Hematopoietic multipotent progenitor cell treated with erythropoietin and hydrocortisone succinate and interleukin-3 and kit ligand, for 17 days (in vitro differentiated cells): ENCODE data around the gene TRAPPC13.
"Not testable (repeated sequence)": the region's sequence is repeated elsewhere in the genome, so short reads cannot be mapped to it uniquely, and the experiment has no call there.

Source experiments
- DNase-seq: peaks from one replicate; pipeline ENCODE4 v3.0.0-alpha.2; 2015; ENCODE audit warnings: low spot score

TRAPPC13 gene

GRCh38 chr5:65676056-65676455 is 51.2 kb downstream of the TRAPPC13 start:
- not testable (repeated sequence) for DNase-seq

GRCh38 chr5:65682148-65682547 is 57.3 kb downstream of the TRAPPC13 start:
- DNase-seq, result no peak

GRCh38 chr5:65693121-65693520 is 68.3 kb downstream of the TRAPPC13 start:
- DNase-seq, result no peak

- DNase-seq, result no peak
These were observed 70.4 kb downstream of the TRAPPC13 start for GRCh38 chr5:65695162-65695755.

- DNase-seq, result no peak
These were observed 71.1 kb downstream of the TRAPPC13 start for GRCh38 chr5:65695896-65696295.

- DNase-seq, result no peak
These were observed 72.1 kb downstream of the TRAPPC13 start for GRCh38 chr5:65696892-65697291.

- DNase-seq, result no peak
These were observed 74.5 kb downstream of the TRAPPC13 start for GRCh38 chr5:65699338-65699737.

- DNase-seq, result no peak
These were observed 77.2 kb downstream of the TRAPPC13 start for GRCh38 chr5:65702036-65702435.

GRCh38 chr5:65704621-65705239 is 79.9 kb downstream of the TRAPPC13 start:
- no peak for DNase-seq

- no peak for DNase-seq
These were observed 82.8 kb downstream of the TRAPPC13 start for GRCh38 chr5:65707663-65708062.

- DNase-seq, result no peak
These were observed 83.3 kb downstream of the TRAPPC13 start for GRCh38 chr5:65708145-65708544.
